Measurements from ENCODE around the gene HEXIM2. TPM values are rescaled to one million over a fixed set of nuclear protein-coding genes. Genes with fewer than 3 reads are reported as not detected.

HEXIM2 gene
- total and polyA plus RNA-seq, 8 donors = 0.92 to 34.4 (median 11.0) TPM

DNA sequence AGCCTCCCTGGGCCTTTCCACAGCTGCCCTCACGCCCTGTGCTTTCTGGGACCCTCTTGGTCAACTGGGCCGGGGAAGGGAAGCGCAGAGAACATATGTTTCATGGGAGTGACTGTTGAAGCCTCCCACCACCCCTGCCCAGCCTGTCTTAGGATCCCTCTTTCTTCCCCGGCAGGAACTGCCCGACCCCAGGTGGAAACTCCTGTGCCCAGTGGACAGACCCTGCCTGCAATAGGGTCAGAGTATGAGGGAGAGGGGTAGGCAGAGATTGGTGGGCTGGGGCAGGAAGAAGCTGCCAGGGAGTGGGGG lies 10.5 kb downstream of the HEXIM2 start:
- TF ChIP-seq POLR2A (IDR thresholded peaks at IDR 0.05) = no peak
- no peak for TF ChIP-seq EP300 (IDR thresholded peaks at IDR 0.05)
- TF ChIP-seq POLR2AphosphoS5 (IDR thresholded peaks at IDR 0.05) = no peak
- TF ChIP-seq, protein P1, sequence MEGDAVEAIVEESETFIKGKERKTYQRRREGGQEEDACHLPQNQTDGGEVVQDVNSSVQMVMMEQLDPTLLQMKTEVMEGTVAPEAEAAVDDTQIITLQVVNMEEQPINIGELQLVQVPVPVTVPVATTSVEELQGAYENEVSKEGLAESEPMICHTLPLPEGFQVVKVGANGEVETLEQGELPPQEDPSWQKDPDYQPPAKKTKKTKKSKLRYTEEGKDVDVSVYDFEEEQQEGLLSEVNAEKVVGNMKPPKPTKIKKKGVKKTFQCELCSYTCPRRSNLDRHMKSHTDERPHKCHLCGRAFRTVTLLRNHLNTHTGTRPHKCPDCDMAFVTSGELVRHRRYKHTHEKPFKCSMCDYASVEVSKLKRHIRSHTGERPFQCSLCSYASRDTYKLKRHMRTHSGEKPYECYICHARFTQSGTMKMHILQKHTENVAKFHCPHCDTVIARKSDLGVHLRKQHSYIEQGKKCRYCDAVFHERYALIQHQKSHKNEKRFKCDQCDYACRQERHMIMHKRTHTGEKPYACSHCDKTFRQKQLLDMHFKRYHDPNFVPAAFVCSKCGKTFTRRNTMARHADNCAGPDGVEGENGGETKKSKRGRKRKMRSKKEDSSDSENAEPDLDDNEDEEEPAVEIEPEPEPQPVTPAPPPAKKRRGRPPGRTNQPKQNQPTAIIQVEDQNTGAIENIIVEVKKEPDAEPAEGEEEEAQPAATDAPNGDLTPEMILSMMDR (IDR thresholded peaks at IDR 0.05) = no peak
- H3K4me3 ChIP-seq = peak overlapping the region; percentile 28 to 41 (median 37)
- H3K36me3 ChIP-seq = peaks cover 0 to 15% (median 7%) of the 10 kb centered on the region in 4 donors
- WGBS, 5 donors = 51 to 79% (median 72%) methylated on average over 4 to 5 of the region's 5 CpGs
- intact Hi-C loops (cut with DNase I; ENCODE audit: low total_unique reads) = no loop called here
- peaks cover 31 to 52% (median 37%) of the 10 kb centered on the region in 4 donors for H3K4me1 ChIP-seq
- no peaks in the 10 kb centered on the region for H3K27me3 ChIP-seq
- H3K9me3 ChIP-seq = no peaks in the 10 kb centered on the region
- no peak for DNase-seq
- H3K27ac ChIP-seq = peak overlapping the region; percentile 76 to 85 (median 84)

DNA sequence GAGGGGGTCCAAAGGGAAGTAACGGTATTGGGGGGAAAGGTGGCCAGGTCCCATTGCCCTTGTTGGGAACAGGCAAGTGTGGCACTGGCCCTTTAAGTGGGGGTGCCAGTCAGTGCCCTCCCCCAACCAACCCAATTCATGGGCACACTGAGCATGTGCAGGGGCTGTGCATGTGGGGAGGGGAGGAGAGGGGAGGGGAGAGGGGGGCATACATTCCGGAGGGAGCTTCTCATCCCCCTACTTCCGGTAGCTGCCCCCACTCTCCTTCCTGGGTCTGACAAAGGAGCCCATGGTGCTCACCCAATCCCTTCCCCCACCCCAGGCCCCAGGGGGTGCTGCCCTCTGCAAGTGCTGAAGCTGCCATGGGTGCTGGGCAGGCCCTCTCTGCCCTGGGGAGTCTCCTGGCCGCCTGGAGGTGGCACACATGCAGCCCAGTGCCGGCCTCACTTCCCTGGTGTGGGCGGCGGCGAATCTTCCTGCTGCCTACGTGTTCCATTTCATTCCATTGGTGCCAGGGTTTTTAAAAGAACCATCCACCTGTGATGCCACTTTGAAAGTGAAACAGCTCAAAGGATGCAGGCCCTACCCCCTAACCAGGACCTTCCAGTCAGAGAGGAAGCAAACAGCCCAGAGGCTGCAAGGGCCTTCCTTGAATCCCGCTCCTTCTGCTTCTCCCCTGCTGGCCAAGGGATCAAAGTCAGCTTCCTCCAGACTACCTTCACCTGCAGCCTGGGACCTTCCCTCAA lies 11.0 kb downstream of the HEXIM2 start:
- Histone ChIP-seq H3K4me1 (peaks cover 31 to 52% (median 37%) of the 10 kb centered on the region in 4 donors), H3K36me3 (peaks cover 0 to 15% (median 7%) of the 10 kb centered on the region in 4 donors), H3K9me3 (no peaks in the 10 kb centered on the region), H3K4me3 (peak overlapping the region; percentile 28 to 41 (median 37)), H3K27me3 (no peaks in the 10 kb centered on the region), H3K27ac (peak overlapping the region; percentile 76 to 85 (median 84))
- 13 to 20% (median 16%) methylated on average over 9 to 10 of the region's 10 CpGs for WGBS, 5 donors
- TF ChIP-seq EP300 (IDR thresholded peaks at IDR 0.05) (no peak), POLR2AphosphoS5 (IDR thresholded peaks at IDR 0.05) (peak in 1 of 3 donors; percentile 11), POLR2A (IDR thresholded peaks at IDR 0.05) (no peak)
- TF ChIP-seq, protein P1 (IDR thresholded peaks at IDR 0.05) = no peak
- peak; percentile 69 to 93 for DNase-seq
- intact Hi-C loops (cut with DNase I; ENCODE audit: low total_unique reads) = no loop called here

DNA sequence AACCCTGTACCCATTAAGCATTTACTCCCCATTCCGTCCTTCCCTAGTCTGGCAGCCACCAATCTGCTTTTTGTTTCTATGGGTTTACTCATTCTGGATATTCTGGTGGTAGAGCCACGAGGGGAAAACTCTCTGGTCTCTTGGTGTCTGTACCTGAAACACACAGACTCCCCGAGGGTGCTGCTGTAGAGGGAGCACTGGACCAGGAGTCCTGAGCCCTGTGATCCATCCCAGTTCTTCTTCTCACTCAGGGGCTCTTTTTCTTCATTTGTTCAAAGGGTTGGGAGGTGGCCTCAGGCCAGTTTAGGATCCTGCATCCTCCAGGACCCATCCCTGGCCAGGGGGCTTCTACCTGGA lies 14.1 kb downstream of the HEXIM2 start:
- 75 to 84% (median 78%) methylated on average over 3 of the region's 3 CpGs for WGBS, 5 donors
- Histone ChIP-seq H3K4me3 (no peak overlapping the region), H3K36me3 (no peaks in the 10 kb centered on the region), H3K27ac (peak overlapping the region in 1 of 5 donors; percentile 47), H3K9me3 (no peaks in the 10 kb centered on the region), H3K27me3 (no peaks in the 10 kb centered on the region), H3K4me1 (peaks cover 31 to 46% (median 34%) of the 10 kb centered on the region in 4 donors)
- TF ChIP-seq, protein P1 (IDR thresholded peaks at IDR 0.05) = no peak
- TF ChIP-seq POLR2A (IDR thresholded peaks at IDR 0.05) (no peak), EP300 (IDR thresholded peaks at IDR 0.05) (no peak), POLR2AphosphoS5 (IDR thresholded peaks at IDR 0.05) (no peak)
- intact Hi-C loops (cut with DNase I; ENCODE audit: low total_unique reads) = no loop called here
- no peak for DNase-seq

DNA sequence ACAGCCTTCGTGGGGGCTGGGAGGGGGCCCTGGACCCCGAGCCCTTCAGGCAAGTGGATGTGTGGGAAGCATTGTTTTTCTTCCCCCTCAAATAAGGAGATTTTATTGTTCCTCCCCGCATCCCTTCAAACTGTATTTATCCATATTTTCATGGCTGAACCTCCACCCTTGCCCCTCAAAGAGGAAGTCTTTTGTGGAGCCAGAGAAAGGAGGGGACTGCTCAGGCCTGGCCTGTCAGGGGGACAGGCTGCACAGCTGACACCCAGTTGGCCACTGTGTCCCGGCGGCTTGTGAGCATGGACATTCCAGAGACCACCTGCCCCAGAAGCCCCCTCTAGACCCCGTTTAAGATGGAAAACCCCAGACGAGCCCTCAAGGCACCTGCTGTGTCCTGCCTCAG lies 15.9 kb downstream of the HEXIM2 start:
- Histone ChIP-seq H3K9me3 (no peaks in the 10 kb centered on the region), H3K4me1 (peaks cover 12 to 27% (median 16%) of the 10 kb centered on the region in 4 donors), H3K27ac (no peak overlapping the region), H3K36me3 (no peaks in the 10 kb centered on the region), H3K4me3 (no peak overlapping the region), H3K27me3 (no peaks in the 10 kb centered on the region)
- WGBS, 5 donors = 87 to 96% (median 89%) methylated on average over 5 to 7 of the region's 7 CpGs
- no peak for DNase-seq
- intact Hi-C loops (cut with DNase I; ENCODE audit: low total_unique reads) = no loop called here
- TF ChIP-seq EP300 (IDR thresholded peaks at IDR 0.05) = no peak
- TF ChIP-seq, protein P1 (IDR thresholded peaks at IDR 0.05) = no peak
- TF ChIP-seq POLR2AphosphoS5 (IDR thresholded peaks at IDR 0.05) = no peak
- no peak for TF ChIP-seq POLR2A (IDR thresholded peaks at IDR 0.05)

Data from stomach (tissue), 9 donors.